NCI-H146 treated with DMSO at 0.1 percent for 48 hours (cell line): Measurements from ENCODE around the gene TRPV6.

Experiments used
- DNase-seq: peaks from one replicate; lab custom pipeline; 2025; ENCODE audit not compliant: unreplicated experiment; lab: John Stamatoyannopoulos, UW

Gene TRPV6

DNA sequence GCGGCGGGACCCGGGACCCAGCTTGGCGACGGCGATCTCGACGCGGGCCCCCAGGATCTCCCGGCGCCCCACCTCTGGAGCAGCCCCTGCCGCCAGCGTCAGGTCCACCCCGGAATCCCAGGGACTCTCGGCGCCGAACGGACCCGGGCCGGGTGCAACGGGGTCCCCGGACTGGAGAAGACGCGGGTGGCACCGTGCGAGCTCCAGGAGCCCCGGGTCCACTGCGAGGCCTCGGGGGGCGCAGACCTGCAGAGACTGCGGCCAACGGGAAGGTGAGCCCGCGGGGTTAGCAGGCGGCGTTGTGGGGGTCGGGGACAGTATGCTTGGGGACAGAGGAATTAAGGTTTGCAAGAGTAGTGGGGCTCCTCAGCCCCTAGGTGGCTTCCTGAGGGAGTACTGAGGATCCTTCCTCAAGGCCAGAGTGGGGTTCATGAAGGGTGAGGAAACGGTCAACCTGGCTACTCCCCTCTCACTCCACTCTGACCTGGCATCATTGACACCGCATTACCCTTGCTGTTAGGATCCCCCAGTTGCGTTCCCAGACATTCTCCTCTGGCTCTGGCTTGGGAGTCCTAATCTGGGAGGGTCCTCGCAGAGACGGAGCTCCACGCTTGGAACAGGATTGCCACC is 30.3 kb downstream of the TRPV6 start:
- no peak for DNase-seq

- no peak for DNase-seq
These were observed 31.0 kb downstream of the TRPV6 start, which contains the start of gene EPHB6 for GRCh38 chr7:142854372-142855113. EPHB6 (plus strand) TSS chr7:142855076; CDS start chr7:142863228, 8,152 bp downstream.

- no peak for DNase-seq
These were observed 31.7 kb downstream of the TRPV6 start for GRCh38 chr7:142853739-142854371.

DNA sequence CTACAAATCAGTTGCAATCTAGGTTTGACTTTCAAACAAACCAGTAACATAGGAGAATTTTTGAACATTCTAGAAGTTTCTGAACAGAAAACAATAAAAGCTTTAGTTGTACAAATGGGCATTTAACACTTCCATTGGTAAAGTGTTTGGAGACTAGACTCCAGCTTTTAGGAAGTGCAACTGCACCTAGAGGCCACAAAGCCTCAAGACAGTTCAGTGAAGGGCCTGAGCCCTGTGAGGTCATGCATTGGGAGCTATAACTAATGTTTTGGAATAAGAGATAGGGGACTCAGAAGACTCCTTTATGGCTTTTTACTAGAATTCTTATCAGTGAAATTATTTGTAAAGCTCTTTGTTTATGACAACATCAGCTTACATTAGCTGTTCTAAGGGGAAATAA is 33.6 kb downstream of the TRPV6 start:
- DNase-seq, result no peak

GRCh38 chr7:142851269-142851668 is 34.3 kb downstream of the TRPV6 start:
- DNase-seq, result no peak

GRCh38 chr7:142847353-142847752 is 38.2 kb downstream of the TRPV6 start:
- DNase-seq, result no peak

GRCh38 chr7:142842251-142842766 is 43.2 kb downstream of the TRPV6 start:
- DNase-seq, result no peak

DNA sequence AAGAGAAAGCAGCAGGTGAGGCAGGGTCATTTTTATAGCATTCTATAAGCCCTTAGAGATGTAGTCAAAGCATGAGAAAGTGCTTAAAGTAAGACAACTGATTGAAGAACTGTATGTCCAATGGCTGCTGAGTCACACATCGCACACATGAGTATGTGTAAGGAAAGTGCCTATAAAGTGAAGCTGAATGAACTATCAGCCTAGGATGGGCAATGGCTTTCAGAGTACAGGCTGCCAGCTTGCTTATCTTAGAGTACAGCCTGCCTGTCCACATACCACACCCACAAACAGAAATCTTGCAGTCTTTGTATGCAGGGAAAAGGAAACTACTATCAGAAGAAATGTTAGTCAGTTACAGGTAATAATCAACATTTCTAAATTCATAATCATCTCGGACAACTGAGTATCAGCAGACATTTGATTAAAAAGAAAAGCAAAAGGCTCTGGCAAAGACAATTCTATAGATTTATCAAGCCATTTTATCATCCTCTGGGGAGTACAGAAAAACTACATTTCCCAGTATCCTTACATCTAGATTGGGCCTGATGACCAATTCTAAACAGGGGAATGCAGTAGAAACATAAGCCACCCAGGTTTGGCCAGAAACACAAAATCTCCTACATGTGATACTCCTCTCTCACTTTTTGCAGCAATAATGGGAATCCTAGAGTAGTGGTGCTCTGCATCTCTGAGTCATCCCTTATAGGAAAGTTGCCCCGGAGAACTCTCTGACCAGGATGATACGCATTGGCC is 46.9 kb downstream of the TRPV6 start:
- DNase-seq, result no peak

GRCh38 chr7:142836426-142836825 is 49.1 kb downstream of the TRPV6 start:
- no peak for DNase-seq

- no peak for DNase-seq
These were observed 50.1 kb downstream of the TRPV6 start for GRCh38 chr7:142835487-142835886.

DNA sequence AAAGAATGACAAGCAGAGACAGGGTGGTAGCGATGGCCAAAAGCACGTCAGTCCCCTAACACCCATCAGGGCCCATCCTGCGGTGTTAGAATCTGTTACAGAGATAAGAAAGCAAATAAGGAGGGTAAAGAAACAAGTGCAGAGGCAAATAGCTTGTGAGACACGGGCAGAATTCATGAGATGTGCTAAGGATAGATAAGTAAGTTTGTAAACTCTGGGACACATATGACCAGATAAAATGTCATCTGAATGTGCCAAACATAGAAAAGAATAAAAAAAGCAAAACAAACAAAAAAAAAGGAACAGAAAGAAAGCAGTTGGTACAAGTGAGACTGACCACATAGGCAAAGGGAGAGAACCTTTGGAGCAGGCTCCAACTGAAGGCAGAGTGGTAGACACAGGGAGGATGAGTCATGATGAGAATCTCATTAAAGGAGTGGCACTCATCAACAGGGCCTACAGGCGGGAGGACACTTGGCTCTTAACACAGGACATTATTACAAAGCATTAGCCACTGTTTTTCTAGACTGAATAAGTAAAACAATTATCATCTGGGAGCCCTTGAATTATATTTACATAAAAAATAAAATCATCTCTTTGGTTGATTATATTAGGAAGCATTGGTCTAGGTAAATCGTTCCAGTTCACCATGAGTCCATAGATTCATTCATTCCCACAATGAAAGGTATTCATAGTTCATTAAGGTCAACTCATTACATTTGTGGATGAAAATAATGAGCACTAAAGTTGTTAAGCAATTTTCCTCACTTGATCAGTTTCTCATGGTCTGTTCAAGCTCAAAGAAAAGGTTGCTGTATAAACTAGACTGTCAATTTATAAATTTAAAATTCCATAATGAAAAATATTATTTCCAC is 52.1 kb downstream of the TRPV6 start:
- DNase-seq, result no peak

DNA sequence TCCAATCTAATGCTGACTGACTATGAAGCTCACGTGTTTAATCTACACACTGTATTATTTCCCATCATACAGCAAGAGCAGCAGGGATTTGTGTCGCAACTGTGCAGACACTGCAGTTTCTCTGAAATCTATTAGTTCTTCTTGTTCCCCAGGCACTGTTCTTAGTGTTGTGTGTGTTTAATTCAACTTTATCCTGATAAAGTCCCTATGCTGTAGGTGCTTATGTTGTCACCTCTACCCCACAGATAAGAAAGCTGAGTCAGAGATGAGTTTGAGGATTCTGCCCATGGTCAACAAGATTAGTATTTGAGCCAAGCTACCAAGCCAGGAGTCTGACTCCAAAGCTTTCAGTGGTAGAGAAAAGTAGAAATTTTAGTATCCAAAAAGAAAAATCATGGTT is 53.1 kb downstream of the TRPV6 start:
- no peak for DNase-seq

DNA sequence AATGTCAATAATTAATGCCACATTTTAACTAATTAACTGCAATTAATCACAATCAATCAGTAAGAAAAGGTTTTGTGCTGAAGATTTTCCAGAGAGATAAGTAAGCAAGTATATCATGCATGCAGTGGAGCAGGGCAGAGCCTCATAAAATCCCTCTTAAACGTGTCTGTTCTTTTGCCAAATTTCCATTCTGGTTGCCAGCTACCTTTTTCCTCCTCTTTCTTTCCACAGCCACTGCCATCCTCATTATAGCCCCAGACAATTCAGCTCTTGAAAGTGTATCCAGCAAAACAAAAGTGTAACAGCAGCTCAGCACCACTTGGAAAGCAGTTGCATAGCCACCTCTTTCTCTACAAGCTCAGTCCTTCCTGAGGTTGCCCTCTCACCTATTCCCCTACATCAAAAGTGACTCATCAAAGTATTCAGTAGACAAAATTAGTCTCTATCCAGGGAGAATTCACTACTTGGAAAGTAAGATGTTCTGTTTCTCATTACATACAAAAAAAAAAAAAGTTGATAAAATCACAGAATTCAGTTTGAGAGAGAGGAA is 57.5 kb downstream of the TRPV6 start:
- DNase-seq, result no peak

GRCh38 chr7:142822714-142823113 is 62.8 kb downstream of the TRPV6 start:
- DNase-seq, result no peak
